GM18502 (cell line): ENCODE measurements around the gene TUBA1A.
"Not testable (repeated sequence)": the region's sequence is repeated elsewhere in the genome, so short reads cannot be mapped to it uniquely, and the experiment has no call there.

Experiments used
- ATAC-seq: cut with Tn5 transposase; IDR thresholded peaks from one replicate; pipeline ENCODE4 v1.9.1; 2021; ENCODE audit warnings: mild to moderate bottlenecking; ENCODE audit not compliant: unreplicated experiment, poor library complexity

Gene TUBA1A

GRCh38 chr12:49188916-49189367 lies at the start of gene TUBA1A:
TSS of gene TUBA1A (minus strand) at chr12:49189080. CDS start at chr12:49188979, 101 bp downstream.
- peak; percentile 95 for ATAC-seq

GRCh38 chr12:49236423-49236822 lies 47.5 kb upstream of the TUBA1A start:
- no peak for ATAC-seq

- ATAC-seq = peak; percentile 63
These were observed 45.1 kb upstream of the TUBA1A start for GRCh38 chr12:49233842-49234526.

- no peak for ATAC-seq
These were observed 44.3 kb upstream of the TUBA1A start for GRCh38 chr12:49232940-49233841.

- no peak for ATAC-seq
These were observed 43.2 kb upstream of the TUBA1A start for GRCh38 chr12:49231878-49232655.

- ATAC-seq = no peak
These were observed 41.9 kb upstream of the TUBA1A start for GRCh38 chr12:49230805-49231194.

- ATAC-seq = no peak
These were observed 41.4 kb upstream of the TUBA1A start for GRCh38 chr12:49230176-49230804.

- no peak for ATAC-seq
These were observed 39.8 kb upstream of the TUBA1A start for GRCh38 chr12:49228653-49229052.

- no peak for ATAC-seq
These were observed 38.8 kb upstream of the TUBA1A start for GRCh38 chr12:49227713-49228112.

- ATAC-seq = no peak
These were observed 36.8 kb upstream of the TUBA1A start for GRCh38 chr12:49225576-49226166.

GRCh38 chr12:49223590-49224369 lies 34.9 kb upstream of the TUBA1A start:
- no peak for ATAC-seq

- no peak for ATAC-seq
These were observed 34.2 kb upstream of the TUBA1A start for GRCh38 chr12:49223122-49223521.

- no peak for ATAC-seq
These were observed 32.1 kb upstream of the TUBA1A start for GRCh38 chr12:49220972-49221371.

GRCh38 chr12:49219417-49220026 lies 30.6 kb upstream of the TUBA1A start:
- no peak for ATAC-seq

- ATAC-seq = no peak
These were observed 23.7 kb upstream of the TUBA1A start for GRCh38 chr12:49212572-49212971.

- not testable (repeated sequence) for ATAC-seq
These were observed 21.8 kb upstream of the TUBA1A start for GRCh38 chr12:49210703-49211102.

- no peak for ATAC-seq
These were observed 19.8 kb upstream of the TUBA1A start for GRCh38 chr12:49208676-49209075.

- no peak for ATAC-seq
These were observed 19.3 kb upstream of the TUBA1A start for GRCh38 chr12:49208146-49208545.

GRCh38 chr12:49206389-49206788 lies 17.5 kb upstream of the TUBA1A start:
- no peak for ATAC-seq
